Activated CD8-positive, alpha-beta T cell treated with anti-CD3 and anti-CD28 coated beads, Interleukin-2, amount 10 ng/mL, durations not matched to agents 7 days and 5 days (primary cell): ENCODE results near the gene ASCL2. TPM values are rescaled to one million over a fixed set of nuclear protein-coding genes. Genes with fewer than 3 reads are reported as not detected.

ENCODE experiments used
- ATAC-seq: fragments of 150-1000 bp; cut with Tn5 transposase; one replicate; pipeline ENCODE4 v1.10.0; 2021; ENCODE audit warnings: moderate library complexity
- CTCF ChIA-PET: fragments of 350-600 bp; sonication (Branson Sonifier 250); formaldehyde crosslinking; loops from one replicate; lab custom pipeline; 2021; ENCODE audit warnings: antibody characterized with exemption; lab: Charles Lee
- POLR2A ChIA-PET: fragments of 350-600 bp; sonication (Branson Sonifier 250); formaldehyde crosslinking; loops from one replicate; lab custom pipeline; 2021; ENCODE audit warnings: antibody characterized with exemption; lab: Charles Lee
- DNase-seq: peaks from one replicate; pipeline ENCODE4 v3.0.0-alpha.2; 2020
- H3K27ac Mint-ChIP-seq: one replicate; pipeline ENCODE4 v1.8.0; 2021; ENCODE audit warnings: mild to moderate bottlenecking, mixed read lengths
- H3K27me3 Mint-ChIP-seq: one replicate; pipeline ENCODE4 v1.8.0; 2021; ENCODE audit warnings: low read depth, mixed read lengths
- H3K36me3 Mint-ChIP-seq: one replicate; pipeline ENCODE4 v1.8.0; 2021; ENCODE audit warnings: low read depth, mixed read lengths
- H3K4me1 Mint-ChIP-seq: one replicate; pipeline ENCODE4 v1.8.0; 2021; ENCODE audit warnings: low read depth, mixed read lengths
- H3K4me3 Mint-ChIP-seq: one replicate; pipeline ENCODE4 v1.8.0; 2021; ENCODE audit warnings: mild to moderate bottlenecking, mixed read lengths
- H3K9me3 Mint-ChIP-seq: one replicate; pipeline ENCODE4 v1.8.0; 2022; ENCODE audit warnings: mixed read lengths; ENCODE audit not compliant: insufficient read depth
- total RNA-seq, 2 experiments: library from RNA; stranded (reverse); gene quantifications; one replicate each; pipeline ENCODE4 v1.2.3, GENCODE V29; 2021

Gene ASCL2
- total RNA-seq, 2 experiments from 2014 or later, result 0.13 to 0.53 TPM

DNA sequence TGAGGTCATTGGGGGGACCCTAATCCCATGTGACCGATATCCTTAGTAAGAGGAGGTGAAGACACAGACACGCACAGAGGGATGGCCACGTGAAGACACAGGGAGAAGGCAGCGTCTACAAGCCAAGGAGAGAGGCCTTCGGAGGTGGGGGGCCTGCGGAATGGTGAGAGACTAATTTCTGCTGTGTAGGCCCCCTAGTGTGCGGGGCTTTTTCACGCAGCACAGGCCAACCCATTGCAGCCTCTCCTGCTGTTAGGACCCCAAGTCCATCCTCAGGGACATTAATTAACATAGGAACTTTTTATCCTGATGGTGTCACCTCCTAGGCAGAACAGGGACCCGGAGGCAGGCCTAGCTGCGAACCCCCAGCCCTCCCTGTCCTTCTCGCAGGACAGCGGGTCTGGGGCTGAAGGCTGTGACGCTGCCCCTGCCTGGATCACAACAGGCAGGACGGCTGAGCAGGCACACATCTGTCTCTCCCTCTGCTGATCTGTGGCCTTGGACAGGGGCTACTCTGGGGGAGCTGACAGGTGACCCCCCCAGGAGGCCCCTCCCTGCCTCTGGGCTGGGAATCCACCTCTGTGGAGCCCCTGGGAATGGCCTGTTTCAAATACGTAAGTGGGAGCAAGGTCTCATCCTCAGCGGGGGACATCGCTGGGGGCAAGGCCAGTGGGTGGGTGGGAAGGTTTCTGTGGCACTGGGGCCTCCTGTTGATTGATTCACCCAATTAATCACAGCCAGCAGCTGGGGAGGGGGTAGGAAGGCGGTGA, 7.9 kb downstream of the ASCL2 start:
- ChIA-PET CTCF (no interaction called here), POLR2A (no interaction called here)
- H3K27ac Mint-ChIP-seq, result no peak overlapping the region
- H3K4me1 Mint-ChIP-seq, result peaks cover 21% of the 10 kb centered on the region
- H3K4me3 Mint-ChIP-seq, result no peak overlapping the region
- no peaks in the 10 kb centered on the region for H3K9me3 Mint-ChIP-seq
- no peak for ATAC-seq
- no peak for DNase-seq
- no peaks in the 10 kb centered on the region for H3K27me3 Mint-ChIP-seq
- H3K36me3 Mint-ChIP-seq, result no peaks in the 10 kb centered on the region

DNA sequence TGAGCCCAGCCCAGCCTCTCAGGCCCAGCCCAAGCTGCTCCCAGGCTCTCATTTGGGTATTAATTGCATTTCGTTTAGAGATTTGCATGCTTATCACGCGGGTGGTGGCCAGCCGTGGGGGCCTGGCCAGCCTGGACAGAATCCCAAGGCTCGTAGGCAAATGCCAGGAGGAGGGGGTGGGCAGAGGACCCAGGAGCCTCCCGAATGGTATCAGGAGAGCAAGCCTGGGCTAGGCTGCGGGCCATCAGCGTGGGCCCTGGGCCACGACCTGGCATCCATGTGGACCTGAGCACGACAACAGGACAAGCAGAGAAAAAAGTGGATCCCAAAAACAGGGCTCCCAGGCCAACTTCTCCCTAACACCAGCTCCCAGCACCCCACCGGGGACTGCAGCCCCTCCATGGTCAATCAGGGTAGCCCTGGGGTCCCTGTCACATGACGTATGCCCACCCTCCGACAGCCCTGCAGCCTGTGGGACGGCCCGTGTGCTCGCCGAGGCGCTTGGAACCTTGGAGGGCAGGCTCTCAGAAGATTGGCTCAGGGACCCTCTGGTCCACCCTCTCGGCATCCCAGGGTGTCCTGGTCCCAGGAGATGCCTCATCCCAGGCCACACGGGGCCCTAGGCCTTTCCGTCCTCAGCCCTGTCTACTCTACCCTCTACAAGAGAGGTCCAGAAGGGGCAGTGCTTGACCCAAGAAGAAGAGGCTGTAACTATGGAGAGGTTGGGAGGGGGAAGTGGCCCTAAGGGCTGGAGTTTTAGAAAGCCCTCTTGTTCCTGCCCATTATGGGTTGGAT, 8.8 kb downstream of the ASCL2 start:
- CTCF ChIA-PET, result no interaction called here
- Mint-ChIP-seq H3K4me3 (no peak overlapping the region), H3K4me1 (peaks cover 15% of the 10 kb centered on the region), H3K27me3 (peaks cover 2% of the 10 kb centered on the region), H3K27ac (no peak overlapping the region), H3K9me3 (no peaks in the 10 kb centered on the region), H3K36me3 (no peaks in the 10 kb centered on the region)
- POLR2A ChIA-PET, result no interaction called here
- DNase-seq, result no peak
- ATAC-seq, result no peak

DNA sequence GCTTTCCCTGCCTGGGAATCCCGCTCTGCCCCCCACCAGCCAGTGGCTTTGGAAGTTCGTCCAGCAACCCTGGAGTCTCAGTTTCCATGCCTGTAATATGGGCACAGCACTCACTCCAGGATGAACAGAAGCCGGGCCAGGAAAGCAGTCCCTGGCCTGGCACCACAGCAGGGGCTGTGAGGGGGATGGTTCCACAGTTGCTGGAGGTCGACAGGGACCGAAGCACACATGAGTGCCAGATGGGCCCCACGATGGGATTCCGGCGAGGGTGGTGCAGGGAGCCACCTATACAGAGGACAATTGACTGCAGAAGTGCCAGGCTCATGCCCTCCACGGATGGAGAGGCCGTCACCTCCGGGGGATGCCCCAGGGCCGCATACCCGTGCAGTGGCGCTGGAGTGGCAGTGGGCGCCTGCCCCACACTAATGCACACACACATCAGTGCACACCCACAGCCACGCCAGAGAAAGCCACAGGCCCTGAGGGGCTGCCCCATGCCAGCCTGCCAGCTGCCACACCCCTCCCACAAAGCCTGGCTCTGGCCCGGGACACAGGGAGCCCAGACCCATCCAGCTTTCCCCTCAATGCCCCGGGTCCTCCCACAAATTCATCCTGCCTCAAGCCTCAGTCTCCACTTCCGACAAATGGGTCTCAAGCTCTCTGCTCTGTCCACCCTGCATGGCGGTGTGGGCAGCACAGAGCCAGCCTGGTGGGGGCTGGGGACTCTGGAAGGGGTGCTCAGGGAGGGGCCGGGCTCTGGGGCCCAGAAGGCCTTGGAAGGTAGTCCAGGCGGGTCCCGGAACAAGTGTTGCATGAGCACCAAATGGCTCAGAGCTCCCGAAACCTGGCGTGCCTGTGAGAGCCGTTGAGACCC, 9.7 kb downstream of the ASCL2 start:
- Mint-ChIP-seq H3K36me3 (no peaks in the 10 kb centered on the region), H3K27me3 (peaks cover 2% of the 10 kb centered on the region), H3K4me1 (peaks cover 6% of the 10 kb centered on the region)

DNA sequence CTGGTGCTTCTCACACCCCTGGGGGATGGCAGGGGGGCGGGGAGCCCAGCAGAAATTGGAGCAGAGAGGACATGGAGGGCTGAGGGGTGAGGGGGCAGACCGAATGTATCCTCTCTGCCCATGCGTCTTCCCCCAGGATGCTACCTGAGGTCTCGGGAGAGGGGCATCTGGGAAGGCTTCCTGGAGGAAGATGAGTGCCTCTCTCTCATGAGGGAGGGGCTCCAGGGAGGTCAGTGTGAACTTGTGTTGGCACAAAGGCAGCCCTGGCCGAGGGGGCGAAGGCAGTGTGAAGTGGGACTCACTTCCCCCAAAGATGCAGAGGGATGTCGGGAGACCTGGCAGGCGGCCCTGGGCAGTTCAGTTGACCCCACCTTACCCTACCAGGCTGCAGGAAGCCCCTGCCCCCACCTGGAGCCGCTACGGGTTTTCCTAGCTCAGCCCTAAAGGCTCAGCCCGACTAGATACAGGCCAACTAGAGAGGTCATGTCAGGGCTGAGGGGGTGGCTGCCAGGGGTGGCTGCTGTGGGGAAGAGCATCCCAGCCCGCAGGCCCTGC, 10.4 kb downstream of the ASCL2 start:
- POLR2A ChIA-PET, result no interaction called here
- Mint-ChIP-seq H3K27me3 (peaks cover 2% of the 10 kb centered on the region), H3K4me3 (no peak overlapping the region), H3K27ac (no peak overlapping the region), H3K36me3 (no peaks in the 10 kb centered on the region), H3K4me1 (no peaks in the 10 kb centered on the region), H3K9me3 (no peaks in the 10 kb centered on the region)
- DNase-seq, result no peak
- CTCF ChIA-PET, result no interaction called here
- no peak for ATAC-seq

More for the DNA sequence above, 9.7 kb downstream of the ASCL2 start:
- H3K9me3 Mint-ChIP-seq, result no peaks in the 10 kb centered on the region
- ChIA-PET POLR2A (no interaction called here), CTCF (no interaction called here)
- ATAC-seq (no peak), DNase-seq (no peak)
- H3K27ac Mint-ChIP-seq, result no peak overlapping the region
- H3K4me3 Mint-ChIP-seq, result no peak overlapping the region

DNA sequence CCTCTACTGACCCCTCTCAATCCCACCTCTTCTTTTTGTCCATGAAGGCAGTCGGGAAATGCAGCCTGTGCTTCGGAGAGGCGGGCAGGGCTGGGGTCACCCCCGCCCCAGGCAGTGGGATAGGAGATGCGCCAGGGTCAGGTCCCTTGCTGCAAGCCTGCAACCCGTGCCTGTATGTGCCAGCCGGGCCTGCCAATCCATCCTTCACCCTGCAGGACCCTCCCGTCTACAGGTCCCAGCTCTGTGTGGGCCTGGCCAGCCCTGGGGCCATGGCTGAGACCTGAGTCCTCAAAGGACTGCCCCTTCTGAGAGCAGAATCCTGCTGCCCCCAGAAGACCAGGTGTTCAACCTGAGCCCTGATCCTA, 10.9 kb downstream of the ASCL2 start:
- Mint-ChIP-seq H3K36me3 (no peaks in the 10 kb centered on the region), H3K4me1 (no peaks in the 10 kb centered on the region)
- POLR2A ChIA-PET, result no interaction called here

DNA sequence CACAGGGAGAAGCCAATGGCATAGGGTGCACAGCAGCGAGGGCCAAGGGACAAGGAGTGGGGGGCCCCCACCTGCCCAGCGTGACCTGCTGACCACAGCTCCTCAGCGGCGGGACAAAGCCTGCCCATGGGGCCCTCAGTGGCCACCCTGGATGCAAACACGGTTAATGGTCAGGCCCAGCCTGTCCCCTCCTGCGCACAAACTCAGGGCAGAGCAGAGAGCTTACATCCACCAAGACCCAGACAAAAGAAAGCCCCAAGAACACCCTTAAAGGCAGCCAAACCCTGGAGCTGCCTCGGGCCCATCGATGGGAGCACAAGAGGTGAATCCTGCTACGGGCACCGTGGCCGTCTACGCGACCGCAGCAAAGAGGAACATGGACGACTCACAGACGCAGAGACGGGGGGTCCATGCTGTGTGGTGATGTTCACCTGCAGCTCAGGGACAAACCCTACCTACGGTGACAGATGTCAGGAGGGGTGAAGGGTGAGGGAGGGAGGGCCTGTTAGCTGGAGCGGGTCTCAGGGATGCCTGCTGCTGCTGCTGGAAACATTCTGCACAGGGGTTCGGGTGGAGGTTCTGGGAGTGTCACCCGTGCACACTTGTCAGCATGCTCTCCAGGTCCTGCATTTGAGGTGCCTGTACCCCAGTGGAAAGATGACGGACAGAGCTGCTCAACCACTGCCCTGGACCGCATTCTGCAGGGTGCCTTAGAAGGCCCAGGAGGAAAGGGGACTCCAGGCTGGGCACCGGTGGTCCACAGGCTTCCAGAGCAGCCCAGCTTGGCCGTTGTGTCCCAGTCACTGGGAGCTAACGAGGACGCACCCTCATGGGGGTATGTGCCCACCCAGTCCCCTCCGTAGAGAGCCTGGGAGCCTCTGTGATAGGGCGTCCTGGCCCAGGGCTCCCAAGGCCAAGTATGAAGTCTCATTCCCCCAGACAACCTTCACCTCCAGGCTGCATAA, 11.6 kb downstream of the ASCL2 start:
- H3K27me3 Mint-ChIP-seq, result peaks cover 2% of the 10 kb centered on the region
- no peaks in the 10 kb centered on the region for H3K9me3 Mint-ChIP-seq
- peak; percentile 18 for DNase-seq
- ChIA-PET POLR2A (no interaction called here), CTCF (no interaction called here)
- H3K27ac Mint-ChIP-seq, result no peak overlapping the region
- no peaks in the 10 kb centered on the region for H3K4me1 Mint-ChIP-seq
- ATAC-seq, result no peak
- H3K4me3 Mint-ChIP-seq, result no peak overlapping the region
- H3K36me3 Mint-ChIP-seq, result no peaks in the 10 kb centered on the region

More for the DNA sequence above, 10.9 kb downstream of the ASCL2 start:
- CTCF ChIA-PET, result no interaction called here
- Mint-ChIP-seq H3K4me3 (no peak overlapping the region), H3K9me3 (no peaks in the 10 kb centered on the region), H3K27me3 (peaks cover 2% of the 10 kb centered on the region), H3K27ac (no peak overlapping the region)
- ATAC-seq (no peak), DNase-seq (no peak)

DNA sequence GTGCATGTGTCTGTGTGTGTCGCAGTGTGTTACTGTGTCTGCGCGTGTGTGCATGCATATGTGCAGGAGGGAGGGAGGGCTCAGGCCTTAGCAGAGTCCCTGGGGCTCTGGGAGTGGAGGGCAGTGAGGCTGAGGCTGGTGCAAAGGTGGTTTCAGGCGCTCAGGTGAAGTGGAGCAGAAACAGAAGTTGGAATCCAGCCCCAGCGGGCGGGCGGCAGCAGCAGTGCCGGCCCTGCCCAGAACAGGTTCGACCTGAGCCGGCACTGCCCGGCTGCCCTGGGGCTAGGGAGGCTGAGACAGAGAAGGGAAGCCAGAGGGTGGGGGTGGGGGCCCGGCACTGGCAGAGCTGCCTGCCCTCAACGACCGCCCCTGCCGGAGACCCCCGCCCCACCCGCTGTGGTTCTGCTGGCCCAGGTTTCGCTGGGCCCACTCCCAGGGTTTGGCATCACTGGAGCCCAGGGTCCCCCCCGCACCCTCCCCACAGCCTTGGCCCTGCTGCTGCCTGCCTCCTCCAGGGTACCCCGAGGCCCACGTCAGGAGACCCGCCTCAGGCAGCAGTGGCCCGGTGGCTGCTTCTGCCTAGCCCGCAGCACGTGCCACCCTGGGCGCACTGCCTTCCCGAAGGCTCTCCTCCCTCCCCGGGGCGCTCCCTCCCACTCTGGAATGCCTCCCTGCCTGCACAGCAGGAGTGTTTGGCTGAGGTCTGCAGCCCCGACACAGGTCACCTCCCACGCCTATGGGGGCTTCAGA, 13.3 kb downstream of the ASCL2 start:
- Mint-ChIP-seq H3K4me3 (no peak overlapping the region), H3K27ac (no peak overlapping the region), H3K36me3 (no peaks in the 10 kb centered on the region), H3K27me3 (peaks cover 2% of the 10 kb centered on the region), H3K4me1 (no peaks in the 10 kb centered on the region), H3K9me3 (no peaks in the 10 kb centered on the region)
- CTCF ChIA-PET, result no interaction called here
- no peak for ATAC-seq
- no peak for DNase-seq
- POLR2A ChIA-PET, result no interaction called here

DNA sequence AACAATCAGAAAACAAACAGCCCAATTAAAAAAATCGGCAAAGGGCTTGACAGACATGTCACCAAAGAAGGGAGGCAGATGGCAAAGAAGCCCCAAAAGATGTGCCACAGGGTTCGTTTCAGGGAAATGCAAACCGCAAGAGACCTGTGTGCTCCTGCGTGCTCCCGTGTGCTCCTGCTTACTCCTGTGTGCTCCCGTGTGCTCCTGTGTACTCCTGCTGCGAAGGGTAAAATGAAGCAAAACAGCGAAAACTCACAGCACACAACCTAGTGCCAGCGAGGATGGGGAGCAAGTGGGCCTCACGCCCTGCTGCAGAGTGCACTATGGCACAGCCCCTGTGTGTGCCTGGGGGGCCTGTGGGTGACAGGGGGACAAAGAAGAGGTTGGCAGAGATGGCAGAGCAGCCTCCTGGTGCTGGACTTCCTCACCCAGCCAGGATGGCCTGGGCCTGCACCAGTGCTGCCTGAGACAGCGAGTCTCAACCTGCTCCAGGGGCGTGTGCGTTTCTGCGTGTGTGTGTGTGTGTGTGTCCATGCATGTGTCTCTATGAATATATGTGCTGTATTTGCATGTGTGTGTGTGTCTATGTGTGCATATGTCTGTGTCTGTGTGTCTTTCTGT, 14.0 kb downstream of the ASCL2 start:
- POLR2A ChIA-PET, result no interaction called here
- Mint-ChIP-seq H3K4me1 (no peaks in the 10 kb centered on the region), H3K27ac (no peak overlapping the region), H3K27me3 (peaks cover 2% of the 10 kb centered on the region), H3K9me3 (no peaks in the 10 kb centered on the region), H3K36me3 (no peaks in the 10 kb centered on the region), H3K4me3 (no peak overlapping the region)
- DNase-seq (no peak), ATAC-seq (no peak)
- CTCF ChIA-PET, result no interaction called here

DNA sequence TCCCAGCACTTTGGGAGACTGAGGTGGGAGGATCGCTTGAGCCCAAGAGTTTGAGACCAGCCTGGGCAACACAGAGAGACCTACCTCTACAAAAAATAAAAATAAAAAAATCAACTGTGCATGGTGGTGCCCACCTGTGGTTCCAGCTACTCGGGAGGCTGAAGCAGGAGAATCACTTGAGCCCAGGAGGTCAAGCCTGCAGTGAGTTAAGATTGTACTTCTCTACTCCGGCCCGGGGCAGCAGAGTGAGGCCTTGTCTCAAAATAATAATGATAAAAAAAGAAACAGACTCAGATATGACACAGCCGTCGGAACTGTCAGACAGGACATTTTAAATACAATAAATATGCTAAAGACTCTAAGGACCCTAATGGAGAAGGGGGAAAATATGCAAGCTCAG, 18.4 kb downstream of the ASCL2 start:
- no peaks in the 10 kb centered on the region for H3K4me1 Mint-ChIP-seq
- H3K4me3 Mint-ChIP-seq, result no peak overlapping the region
- H3K9me3 Mint-ChIP-seq, result no peaks in the 10 kb centered on the region
- H3K36me3 Mint-ChIP-seq, result no peaks in the 10 kb centered on the region
- CTCF ChIA-PET, result no interaction called here
- no peak for ATAC-seq
- no peak for DNase-seq
- POLR2A ChIA-PET, result no interaction called here
- no peak overlapping the region for H3K27ac Mint-ChIP-seq
- peaks cover 2% of the 10 kb centered on the region for H3K27me3 Mint-ChIP-seq

DNA sequence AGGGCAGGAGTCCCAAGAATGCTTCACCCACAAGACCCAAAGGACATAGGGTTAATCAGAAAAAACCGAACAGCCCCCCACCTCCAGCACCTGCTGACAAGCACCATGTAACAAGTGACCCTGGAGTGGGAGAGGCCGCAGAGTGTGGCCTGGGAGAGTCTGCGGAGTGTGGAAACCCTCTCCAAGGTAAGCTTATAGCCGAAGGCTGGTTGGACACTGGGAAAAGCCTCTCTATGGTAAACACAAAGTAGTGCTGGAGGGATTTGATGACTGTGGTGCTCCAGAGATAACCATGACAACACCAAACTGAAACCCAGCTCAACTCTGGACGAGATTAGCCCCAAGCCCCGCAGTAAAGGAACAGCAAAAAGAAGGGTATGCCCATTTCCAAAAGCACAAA, 19.2 kb downstream of the ASCL2 start:
- ChIA-PET CTCF (no interaction called here), POLR2A (no interaction called here)
- no peak for DNase-seq
- Mint-ChIP-seq H3K36me3 (no peaks in the 10 kb centered on the region), H3K4me3 (no peak overlapping the region), H3K9me3 (no peaks in the 10 kb centered on the region), H3K4me1 (no peaks in the 10 kb centered on the region), H3K27ac (no peak overlapping the region), H3K27me3 (peaks cover 3% of the 10 kb centered on the region)
- ATAC-seq, result no peak
